K562 (cell line): ENCODE data around the gene ZKSCAN4. TPM values are rescaled to one million over a fixed set of nuclear protein-coding genes. Genes with fewer than 3 reads are reported as not detected.

ENCODE experiments used
- CAMTA2 ChIP-seq: fragments of 250-450 bp; sonication (Bioruptor Pico); conservative IDR thresholded peaks from 2 replicates; pipeline ENCODE4 v1.5.1; 2022
- ETV1 ChIP-seq: fragments of 450-650 bp; conservative IDR thresholded peaks from 2 replicates; pipeline ENCODE4 v1.6.1; 2016; ENCODE audit warnings: missing genetic modification characterization, control low read depth, low read depth, missing compliant biosample characterization
- EWSR1 ChIP-seq: fragments of 450-650 bp; IDR thresholded peaks from 2 replicates; pipeline ENCODE4 v1.6.1; 2018; ENCODE audit warnings: borderline replicate concordance, mild to moderate bottlenecking, low read depth, moderate library complexity; ENCODE audit not compliant: partially characterized antibody
- FOXO4 ChIP-seq: fragments of 450-650 bp; formaldehyde crosslinking; IDR thresholded peaks from 2 replicates; pipeline ENCODE4 v1.4.0; 2020; ENCODE audit warnings: mild to moderate bottlenecking, moderate library complexity
- MAZ ChIP-seq, 2 experiments: fragments of 450-650 bp in 1 of 2; sonication (generic) in 1 of 2; formaldehyde crosslinking; IDR thresholded peaks in 1 of 2; conservative IDR thresholded peaks in 1 of 2; 2 replicates each; pipeline versions ENCODE4 v1.4.0 to v1.5.0; 2020; ENCODE audit warnings: mild to moderate bottlenecking in 1 of 2, missing genetic modification reagents in 1 of 2
- MTA2 ChIP-seq: fragments of 450-650 bp; IDR thresholded peaks from 2 replicates; pipeline ENCODE4 v1.6.1; 2016; ENCODE audit warnings: low read depth
- PHF21A ChIP-seq: fragments of 450-650 bp; IDR thresholded peaks from 2 replicates; pipeline ENCODE4 v1.6.1; 2017; ENCODE audit warnings: low read depth, borderline replicate concordance
- TAL1 ChIP-seq: fragments of 450-650 bp; IDR thresholded peaks from 2 replicates; pipeline ENCODE4 v1.6.1; 2016; ENCODE audit warnings: mild to moderate bottlenecking
- TRIM28 ChIP-seq: fragments of 450-650 bp; IDR thresholded peaks from 2 replicates; pipeline ENCODE4 v1.6.1; 2017
- ZNF668 ChIP-seq: fragments of 250-450 bp; sonication (Bioruptor Pico); IDR thresholded peaks from 2 replicates; pipeline ENCODE4 v1.8.0; 2022; ENCODE audit warnings: mild to moderate bottlenecking, inconsistent platforms
- polyA plus RNA-seq, 8 experiments: library from polyadenylated mRNA; depleted of rRNA in 4 of 8; stranded (reverse) in 5 of 8; unstranded in 3 of 8; fragments of >200 nt; fragmentation: Nextera tagmentation in 2 of 8; fragmentation: Illumina TruSeq in 1 of 8; extraction: Ambion mirVana in 2 of 8; extraction: Trizol in 1 of 8; gene quantifications; 2 replicates each; pipeline versions ENCODE4 v1.2.1 to v1.2.3, GENCODE V29; 2011 to 2014; ENCODE audit warnings: inconsistent platforms in 1 of 8, missing spikeins in 1 of 8
- total RNA-seq, 7 experiments: library from RNA; depleted of rRNA in 6 of 7; stranded (reverse); fragments of >200 nt in 6 of 7; fragmentation: Illumina TruSeq in 2 of 7; extraction: Trizol in 2 of 7; gene quantifications; 2 replicates each; pipeline versions ENCODE4 v1.2.1 to v1.2.3, GENCODE V29; 2011 to 2021; ENCODE audit warnings: low replicate concordance in 1 of 7
- TF ChIP-seq, protein P1 (sequence below), 2 experiments: fragments of 200-800 bp in 1 of 2; sonication (Bioruptor generic) in 1 of 2; sonication (generic) in 1 of 2; formaldehyde crosslinking in 1 of 2; IDR thresholded peaks in 1 of 2; conservative IDR thresholded peaks in 1 of 2; 2 replicates each; pipeline versions ENCODE4 v1.5.0 to v1.6.1; 2016 to 2020; ENCODE audit warnings: missing compliant biosample characterization in 1 of 2, missing genetic modification characterization in 1 of 2, missing genetic modification reagents in 1 of 2
- TF ChIP-seq, protein P2 (sequence below): IDR thresholded peaks from 3 replicates; pipeline ENCODE4 v1.6.1; 2011; ENCODE audit warnings: borderline replicate concordance, mild to moderate bottlenecking, moderate library complexity; ENCODE audit not compliant: insufficient read length; ENCODE audit errors: extremely low read depth
- TF ChIP-seq, protein P3 (sequence below): fragments of 250-450 bp; sonication (Bioruptor Pico); IDR thresholded peaks from 2 replicates; pipeline ENCODE4 v1.4.0; 2020
- TF ChIP-seq, protein P4 (sequence below): fragments of 250-450 bp; sonication (Bioruptor Pico); IDR thresholded peaks from 2 replicates; pipeline ENCODE4 v1.5.0; 2021; ENCODE audit warnings: mild to moderate bottlenecking, borderline replicate concordance
- TF ChIP-seq, protein P5 (sequence below): fragments of 250-450 bp; sonication (Bioruptor Pico); IDR thresholded peaks from 2 replicates; pipeline ENCODE4 v1.5.0; 2021

ZKSCAN4 gene
- total and polyA plus RNA-seq, 9 of the 15 experiments (the other 6 are each of a cell fraction or from before 2014, with no cell fraction given), result 1.2 to 5.3 (median 4.7) TPM

DNA sequence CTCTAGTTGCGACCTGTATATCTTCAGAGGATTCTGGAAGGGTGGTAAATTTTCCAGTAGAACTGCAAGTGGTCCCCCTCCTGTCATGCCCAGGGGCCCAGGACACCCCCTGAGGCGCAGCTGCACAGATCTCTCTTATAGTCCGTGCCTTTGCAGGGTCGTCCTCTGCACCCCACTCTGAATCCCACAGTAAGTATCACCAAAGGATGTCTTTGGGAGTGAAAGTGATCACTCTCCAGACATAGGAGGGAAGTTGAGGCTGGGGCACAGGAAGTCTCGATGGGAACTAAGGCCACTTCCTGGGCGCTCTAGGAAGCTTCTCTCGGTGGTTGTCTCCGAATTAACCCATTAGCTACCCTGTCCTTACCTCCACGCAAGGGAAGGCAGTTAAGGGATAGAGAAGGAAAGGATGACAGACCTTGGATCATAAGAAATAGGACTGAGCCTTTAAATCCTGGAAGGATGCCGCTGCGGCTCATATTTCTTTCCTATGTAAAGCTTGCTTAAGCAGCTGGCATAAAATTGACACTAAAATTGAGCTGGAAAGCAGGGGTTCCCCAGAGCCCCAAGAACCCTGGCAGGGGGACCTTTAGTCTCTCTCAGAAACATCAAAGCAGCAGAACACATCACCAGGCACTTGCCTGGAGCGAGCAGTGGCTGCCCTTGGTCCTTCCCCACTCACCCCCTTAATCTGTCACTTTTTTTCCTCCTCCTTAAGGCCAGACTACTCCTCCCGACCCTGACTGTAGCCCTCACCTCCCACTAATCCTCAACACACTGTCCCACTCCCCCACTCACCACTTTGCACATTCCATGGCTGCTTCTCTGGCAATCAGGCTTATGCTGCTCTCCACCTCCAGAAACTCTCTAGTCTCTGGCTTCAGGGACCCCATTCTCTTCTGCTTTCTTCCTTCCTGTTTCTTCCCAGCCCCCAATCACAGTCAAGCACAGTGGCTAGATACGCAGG is at the start of gene ZKSCAN4 (continued):
- TF ChIP-seq, protein P1, sequence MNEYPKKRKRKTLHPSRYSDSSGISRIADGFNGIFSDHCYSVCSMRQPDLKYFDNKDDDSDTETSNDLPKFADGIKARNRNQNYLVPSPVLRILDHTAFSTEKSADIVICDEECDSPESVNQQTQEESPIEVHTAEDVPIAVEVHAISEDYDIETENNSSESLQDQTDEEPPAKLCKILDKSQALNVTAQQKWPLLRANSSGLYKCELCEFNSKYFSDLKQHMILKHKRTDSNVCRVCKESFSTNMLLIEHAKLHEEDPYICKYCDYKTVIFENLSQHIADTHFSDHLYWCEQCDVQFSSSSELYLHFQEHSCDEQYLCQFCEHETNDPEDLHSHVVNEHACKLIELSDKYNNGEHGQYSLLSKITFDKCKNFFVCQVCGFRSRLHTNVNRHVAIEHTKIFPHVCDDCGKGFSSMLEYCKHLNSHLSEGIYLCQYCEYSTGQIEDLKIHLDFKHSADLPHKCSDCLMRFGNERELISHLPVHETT (CRISPR knock-in tag; conservative IDR thresholded peaks at IDR 0.05 in 1 of 2, IDR thresholded peaks at IDR 0.05 in 1 of 2), result no peak; a peak in 1 of 4 replicates
- TF ChIP-seq ZNF668 (CRISPR knock-in tag) (no peak), FOXO4 (no peak), ETV1 (peak; percentile 91), PHF21A (peak; percentile 11; the same call in 1 of the 2 replicates), MAZ (CRISPR knock-in tag; conservative IDR thresholded peaks at IDR 0.05 in 1 of 2, IDR thresholded peaks at IDR 0.05 in 1 of 2) (peak in 1 of 2 experiments; percentile 84; a peak in 2 of 4 replicates), MTA2 (peak; percentile 13; the same call in 1 of the 2 replicates), TAL1 (no peak), EWSR1 (no peak), TRIM28 (peak; percentile 42; the same call in 1 of the 2 replicates), CAMTA2 (CRISPR knock-in tag) (no peak)
- TF ChIP-seq, protein P2, sequence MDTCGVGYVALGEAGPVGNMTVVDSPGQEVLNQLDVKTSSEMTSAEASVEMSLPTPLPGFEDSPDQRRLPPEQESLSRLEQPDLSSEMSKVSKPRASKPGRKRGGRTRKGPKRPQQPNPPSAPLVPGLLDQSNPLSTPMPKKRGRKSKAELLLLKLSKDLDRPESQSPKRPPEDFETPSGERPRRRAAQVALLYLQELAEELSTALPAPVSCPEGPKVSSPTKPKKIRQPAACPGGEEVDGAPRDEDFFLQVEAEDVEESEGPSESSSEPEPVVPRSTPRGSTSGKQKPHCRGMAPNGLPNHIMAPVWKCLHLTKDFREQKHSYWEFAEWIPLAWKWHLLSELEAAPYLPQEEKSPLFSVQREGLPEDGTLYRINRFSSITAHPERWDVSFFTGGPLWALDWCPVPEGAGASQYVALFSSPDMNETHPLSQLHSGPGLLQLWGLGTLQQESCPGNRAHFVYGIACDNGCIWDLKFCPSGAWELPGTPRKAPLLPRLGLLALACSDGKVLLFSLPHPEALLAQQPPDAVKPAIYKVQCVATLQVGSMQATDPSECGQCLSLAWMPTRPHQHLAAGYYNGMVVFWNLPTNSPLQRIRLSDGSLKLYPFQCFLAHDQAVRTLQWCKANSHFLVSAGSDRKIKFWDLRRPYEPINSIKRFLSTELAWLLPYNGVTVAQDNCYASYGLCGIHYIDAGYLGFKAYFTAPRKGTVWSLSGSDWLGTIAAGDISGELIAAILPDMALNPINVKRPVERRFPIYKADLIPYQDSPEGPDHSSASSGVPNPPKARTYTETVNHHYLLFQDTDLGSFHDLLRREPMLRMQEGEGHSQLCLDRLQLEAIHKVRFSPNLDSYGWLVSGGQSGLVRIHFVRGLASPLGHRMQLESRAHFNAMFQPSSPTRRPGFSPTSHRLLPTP, result no peak
- TF ChIP-seq, protein P3, sequence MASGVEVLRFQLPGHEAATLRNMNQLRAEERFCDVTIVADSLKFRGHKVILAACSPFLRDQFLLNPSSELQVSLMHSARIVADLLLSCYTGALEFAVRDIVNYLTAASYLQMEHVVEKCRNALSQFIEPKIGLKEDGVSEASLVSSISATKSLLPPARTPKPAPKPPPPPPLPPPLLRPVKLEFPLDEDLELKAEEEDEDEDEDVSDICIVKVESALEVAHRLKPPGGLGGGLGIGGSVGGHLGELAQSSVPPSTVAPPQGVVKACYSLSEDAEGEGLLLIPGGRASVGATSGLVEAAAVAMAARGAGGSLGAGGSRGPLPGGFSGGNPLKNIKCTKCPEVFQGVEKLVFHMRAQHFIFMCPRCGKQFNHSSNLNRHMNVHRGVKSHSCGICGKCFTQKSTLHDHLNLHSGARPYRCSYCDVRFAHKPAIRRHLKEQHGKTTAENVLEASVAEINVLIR (CRISPR knock-in tag), result 0 out of 2 replicates have a peak, but pooled peaks have one; percentile 27
- TF ChIP-seq, protein P4, sequence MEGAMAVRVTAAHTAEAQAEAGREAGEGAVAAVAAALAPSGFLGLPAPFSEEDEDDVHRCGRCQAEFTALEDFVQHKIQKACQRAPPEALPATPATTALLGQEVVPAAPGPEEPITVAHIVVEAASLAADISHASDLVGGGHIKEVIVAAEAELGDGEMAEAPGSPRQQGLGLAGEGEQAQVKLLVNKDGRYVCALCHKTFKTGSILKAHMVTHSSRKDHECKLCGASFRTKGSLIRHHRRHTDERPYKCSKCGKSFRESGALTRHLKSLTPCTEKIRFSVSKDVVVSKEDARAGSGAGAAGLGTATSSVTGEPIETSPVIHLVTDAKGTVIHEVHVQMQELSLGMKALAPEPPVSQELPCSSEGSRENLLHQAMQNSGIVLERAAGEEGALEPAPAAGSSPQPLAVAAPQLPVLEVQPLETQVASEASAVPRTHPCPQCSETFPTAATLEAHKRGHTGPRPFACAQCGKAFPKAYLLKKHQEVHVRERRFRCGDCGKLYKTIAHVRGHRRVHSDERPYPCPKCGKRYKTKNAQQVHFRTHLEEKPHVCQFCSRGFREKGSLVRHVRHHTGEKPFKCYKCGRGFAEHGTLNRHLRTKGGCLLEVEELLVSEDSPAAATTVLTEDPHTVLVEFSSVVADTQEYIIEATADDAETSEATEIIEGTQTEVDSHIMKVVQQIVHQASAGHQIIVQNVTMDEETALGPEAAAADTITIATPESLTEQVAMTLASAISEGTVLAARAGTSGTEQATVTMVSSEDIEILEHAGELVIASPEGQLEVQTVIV (CRISPR knock-in tag), result no peak
- TF ChIP-seq, protein P5, sequence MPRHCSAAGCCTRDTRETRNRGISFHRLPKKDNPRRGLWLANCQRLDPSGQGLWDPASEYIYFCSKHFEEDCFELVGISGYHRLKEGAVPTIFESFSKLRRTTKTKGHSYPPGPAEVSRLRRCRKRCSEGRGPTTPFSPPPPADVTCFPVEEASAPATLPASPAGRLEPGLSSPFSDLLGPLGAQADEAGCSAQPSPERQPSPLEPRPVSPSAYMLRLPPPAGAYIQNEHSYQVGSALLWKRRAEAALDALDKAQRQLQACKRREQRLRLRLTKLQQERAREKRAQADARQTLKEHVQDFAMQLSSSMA (CRISPR knock-in tag), result no peak
